Activated CD4-positive, alpha-beta T cell treated with anti-CD3 and anti-CD28 coated beads, Interleukin-2, amount 50 U/mL, for 24 hours (primary cell): ENCODE data around the gene IL4R.
"Not testable (repeated sequence)": the region's sequence is repeated elsewhere in the genome, so short reads cannot be mapped to it uniquely, and the experiment has no call there.

Experiments
- DNase-seq, 2 donors: peaks; one replicate each; pipeline ENCODE4 v3.0.0-alpha.2; 2020; ENCODE audit warnings: low read depth in 1 of 2, low spot score in 1 of 2

The IL4R gene

GRCh38 chr16:27377666-27378485, 64.1 kb downstream of the IL4R start:
- DNase-seq: no peak

- DNase-seq: no peak
Measured at GRCh38 chr16:27378871-27379481, 65.2 kb downstream of the IL4R start.

GRCh38 chr16:27379919-27380318, 66.1 kb downstream of the IL4R start:
- DNase-seq: no peak

GRCh38 chr16:27381236-27381635, 67.5 kb downstream of the IL4R start:
- no peak for DNase-seq

- no peak for DNase-seq
Measured at GRCh38 chr16:27381974-27382855, 68.4 kb downstream of the IL4R start.

- DNase-seq: no peak
Measured at GRCh38 chr16:27383556-27384243, 69.9 kb downstream of the IL4R start.

GRCh38 chr16:27384425-27384824, 70.7 kb downstream of the IL4R start:
- DNase-seq: no peak

- DNase-seq: no peak
Measured at GRCh38 chr16:27385398-27385797, 71.6 kb downstream of the IL4R start.

GRCh38 chr16:27386674-27387073, 72.9 kb downstream of the IL4R start:
- DNase-seq: no peak

- no peak for DNase-seq
Measured at GRCh38 chr16:27387724-27388123, 74.0 kb downstream of the IL4R start.

GRCh38 chr16:27389272-27389961, 75.6 kb downstream of the IL4R start:
- no peak for DNase-seq

- DNase-seq: no peak
Measured at GRCh38 chr16:27390151-27390550, 76.4 kb downstream of the IL4R start.

- no peak for DNase-seq
Measured at GRCh38 chr16:27392671-27393070, 78.9 kb downstream of the IL4R start.

GRCh38 chr16:27394516-27394915, 80.7 kb downstream of the IL4R start:
- no peak for DNase-seq

GRCh38 chr16:27398341-27398893, 84.6 kb downstream of the IL4R start:
- DNase-seq: not testable (repeated sequence)

GRCh38 chr16:27398894-27399853, 85.4 kb downstream of the IL4R start:
- no peak for DNase-seq

- DNase-seq: no peak
Measured at GRCh38 chr16:27399969-27400368, 86.2 kb downstream of the IL4R start.

- no peak for DNase-seq
Measured at GRCh38 chr16:27400751-27401620, 87.2 kb downstream of the IL4R start.
